Non-pigmented ciliary epithelial cell (primary cell): ENCODE results near the gene KRT75.

Experiments used
- DNase-seq: peaks from one replicate; pipeline ENCODE4 v3.0.0-alpha.2; 2010; ENCODE audit warnings: low read depth

The KRT75 gene

DNA sequence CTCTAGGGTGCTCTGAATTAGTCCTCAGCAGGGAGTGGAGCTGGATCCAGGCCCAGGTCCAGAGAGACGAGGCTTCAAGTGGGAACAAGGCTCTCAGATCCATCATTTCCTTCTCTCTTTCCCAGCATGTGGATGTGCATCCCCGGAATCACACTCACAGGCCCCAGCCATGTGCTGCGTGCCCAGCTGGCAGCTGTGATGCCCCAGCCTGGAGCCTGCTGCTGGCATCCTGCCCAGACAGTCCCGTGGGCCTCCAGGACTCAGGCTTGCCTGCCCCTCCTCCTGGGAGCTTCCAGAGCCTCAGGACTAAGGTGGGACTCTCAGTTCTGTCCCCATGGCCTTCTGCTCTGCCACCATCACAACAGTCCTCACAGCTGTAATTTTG is 42.6 kb downstream of the KRT75 start:
- DNase-seq, result no peak

DNA sequence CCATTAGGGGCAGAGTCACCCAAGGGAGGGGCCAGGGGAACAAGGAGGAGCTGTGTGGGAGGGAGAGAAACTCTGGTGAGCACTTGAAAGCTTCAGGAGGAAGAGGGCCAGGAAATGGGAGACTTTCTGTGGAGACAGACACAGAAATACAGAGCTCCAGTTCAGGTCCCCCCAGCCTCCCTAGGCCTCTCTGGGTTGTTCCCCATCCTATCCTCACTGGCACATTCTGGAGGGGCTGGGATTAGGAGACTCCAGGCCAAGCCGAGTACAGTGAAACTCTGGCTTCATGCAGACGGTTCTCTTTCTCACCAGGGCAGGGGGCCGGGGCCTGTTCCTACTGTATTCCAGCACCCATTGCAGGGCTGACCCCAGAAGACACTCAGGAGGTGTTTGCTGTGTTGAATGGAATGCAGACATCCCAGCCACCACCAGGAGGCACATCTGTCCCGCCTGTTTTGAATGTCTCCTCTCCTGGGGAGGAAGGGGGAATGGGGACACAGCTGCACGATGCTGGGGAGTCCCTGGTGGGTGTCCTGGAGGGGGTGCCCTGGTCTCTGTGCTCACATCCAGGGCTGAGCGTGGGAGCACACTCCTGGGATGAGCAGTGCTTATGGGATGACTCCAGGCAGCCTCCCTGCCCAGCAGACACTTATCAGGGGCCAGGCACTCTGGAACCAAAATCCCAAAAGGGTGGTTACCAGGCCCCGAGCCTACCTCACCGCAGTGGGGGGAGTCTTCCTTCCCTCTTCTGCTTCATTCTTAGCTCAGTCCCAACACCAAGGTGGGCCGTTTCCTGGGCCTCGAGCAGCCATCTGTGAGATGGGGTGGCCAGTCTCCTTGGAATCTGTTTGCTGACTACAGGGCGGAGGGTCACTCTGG is 43.2 kb downstream of the KRT75 start:
- DNase-seq, result no peak

DNA sequence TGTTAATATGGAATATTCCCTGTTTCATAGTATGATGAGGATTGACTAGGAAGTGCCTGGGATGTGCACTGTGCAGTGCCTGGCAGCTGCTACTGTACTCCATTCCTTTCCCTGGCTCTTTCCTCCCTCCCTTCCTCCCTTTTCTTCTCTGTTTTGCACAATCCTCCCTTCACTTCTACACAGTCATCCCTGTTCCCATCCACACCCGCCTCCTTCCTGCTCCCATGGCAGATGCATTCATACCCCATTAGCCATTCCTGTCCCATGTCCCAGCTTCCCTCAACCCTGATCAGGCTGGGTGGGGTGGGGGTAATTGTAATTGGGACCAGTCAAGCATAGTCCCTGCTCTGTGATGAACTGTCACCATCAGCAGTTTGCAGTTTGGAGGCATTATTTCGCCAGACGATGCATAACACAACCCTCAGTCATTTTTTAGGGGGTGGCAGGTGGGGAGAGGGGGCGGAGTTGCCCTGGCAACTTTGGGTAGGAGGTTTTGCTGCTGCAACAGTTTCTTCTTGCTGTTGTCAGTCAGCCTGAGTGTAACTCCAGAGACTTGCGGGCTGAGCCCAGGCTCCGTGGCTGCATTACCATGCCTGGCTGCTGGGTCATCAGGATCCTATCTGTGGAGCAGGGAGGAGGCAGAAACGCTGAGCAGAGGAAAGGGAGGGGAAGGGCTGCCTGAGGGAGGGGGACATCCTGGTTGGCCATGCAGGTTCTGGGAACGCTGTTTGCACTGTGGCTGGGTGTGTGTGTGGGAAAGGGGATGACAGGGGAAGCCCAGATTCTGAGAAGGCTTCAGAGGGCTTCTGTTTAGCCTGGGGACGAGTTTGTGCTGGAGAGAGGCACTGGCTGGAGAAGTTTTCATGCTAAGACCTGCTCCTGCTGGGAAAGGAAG is 44.6 kb downstream of the KRT75 start:
- DNase-seq, result no peak

- DNase-seq, result no peak
Observed at GRCh38 chr12:52387859-52388258, 46.3 kb downstream of the KRT75 start.

DNA sequence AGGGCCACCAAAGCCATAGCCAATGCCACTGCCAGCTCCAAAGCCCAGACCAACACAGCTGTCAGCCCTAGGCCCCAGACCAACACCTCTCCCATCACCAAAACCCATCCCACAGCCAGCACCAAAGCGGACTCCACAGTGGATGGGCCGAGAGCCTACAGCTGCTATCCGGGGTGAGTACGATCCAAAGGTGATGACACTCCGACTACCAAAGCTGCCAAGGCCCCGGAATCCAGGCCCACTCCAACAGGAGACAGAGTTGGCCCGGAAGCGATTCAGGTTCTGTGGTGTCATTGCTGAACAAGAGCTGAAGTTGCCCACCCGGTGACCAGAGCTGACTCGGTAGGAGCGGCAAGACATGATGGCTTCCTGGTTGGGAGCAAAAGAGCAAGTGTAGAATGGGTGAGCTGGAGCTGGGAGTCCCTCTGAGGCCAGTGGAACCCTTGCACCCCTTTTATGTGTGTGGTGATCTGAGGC is 48.9 kb downstream of the KRT75 start, which contains the start of gene KRT84:
KRT84 (minus strand) TSS at position 427 of the 477 bp plus-strand sequence; CDS start at position 360, 67 bp downstream.
- no peak for DNase-seq

- DNase-seq, result no peak
Observed at GRCh38 chr12:52383331-52383730, 50.8 kb downstream of the KRT75 start.

DNA sequence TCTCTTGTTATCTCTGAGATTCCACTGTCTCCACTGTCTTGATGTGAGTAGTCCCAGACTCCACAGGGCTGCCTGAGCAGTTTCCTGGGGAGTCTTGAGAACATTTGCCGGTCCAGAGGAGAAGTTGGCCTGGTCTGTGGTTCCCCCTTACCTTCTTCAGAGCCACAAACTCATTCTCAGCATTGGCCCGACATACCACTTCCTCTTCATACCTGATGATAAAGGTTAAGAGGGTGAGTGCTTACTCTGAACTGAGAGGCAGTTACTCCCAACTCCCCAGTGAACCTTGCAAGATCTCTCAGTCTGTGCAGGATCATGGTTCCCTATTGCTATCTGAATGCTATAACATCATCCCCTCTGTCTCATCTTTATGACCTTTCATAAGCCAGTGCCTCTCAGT is 51.3 kb downstream of the KRT75 start:
- no peak for DNase-seq

DNA sequence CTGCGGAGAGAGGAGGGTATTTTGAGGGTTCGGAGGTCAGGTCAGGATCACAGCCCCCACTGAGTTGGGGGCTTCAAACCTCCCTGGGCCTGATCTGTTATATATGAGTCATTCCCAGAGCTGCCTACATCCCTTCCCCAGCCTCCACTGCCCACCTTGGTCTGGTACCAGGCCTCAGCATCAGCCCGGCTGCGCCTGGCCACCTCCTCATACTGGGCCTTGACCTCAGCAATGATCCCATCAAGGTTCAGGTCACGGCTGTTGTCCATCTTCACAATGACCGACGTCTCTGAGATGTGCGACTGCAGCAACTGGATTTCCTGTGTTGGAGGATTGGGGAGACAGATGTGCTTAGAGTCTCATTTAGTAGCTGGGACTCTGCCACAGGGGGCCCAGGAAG is 53.0 kb downstream of the KRT75 start:
- DNase-seq, result no peak

DNA sequence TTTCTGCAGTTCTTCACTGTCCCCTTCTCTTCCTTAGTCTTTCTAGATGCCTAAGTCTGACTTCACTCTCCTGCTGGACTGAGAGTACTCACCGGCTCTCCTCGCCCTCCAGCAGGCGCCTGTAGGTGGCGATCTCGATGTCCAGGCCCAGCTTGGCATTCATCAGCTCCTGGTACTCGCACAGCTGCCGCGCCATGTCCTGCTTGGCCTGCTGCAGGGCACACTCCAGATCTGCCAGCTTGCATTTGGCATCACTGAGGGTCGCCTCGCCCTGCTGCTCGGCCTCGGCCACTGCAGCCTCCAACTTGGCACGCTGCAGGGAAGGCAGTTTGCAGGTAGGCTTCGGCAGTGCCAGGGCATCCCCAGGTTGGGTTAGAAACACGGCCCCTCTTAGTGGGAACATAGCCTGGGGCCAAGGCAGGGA is 53.9 kb downstream of the KRT75 start:
- no peak for DNase-seq

DNA sequence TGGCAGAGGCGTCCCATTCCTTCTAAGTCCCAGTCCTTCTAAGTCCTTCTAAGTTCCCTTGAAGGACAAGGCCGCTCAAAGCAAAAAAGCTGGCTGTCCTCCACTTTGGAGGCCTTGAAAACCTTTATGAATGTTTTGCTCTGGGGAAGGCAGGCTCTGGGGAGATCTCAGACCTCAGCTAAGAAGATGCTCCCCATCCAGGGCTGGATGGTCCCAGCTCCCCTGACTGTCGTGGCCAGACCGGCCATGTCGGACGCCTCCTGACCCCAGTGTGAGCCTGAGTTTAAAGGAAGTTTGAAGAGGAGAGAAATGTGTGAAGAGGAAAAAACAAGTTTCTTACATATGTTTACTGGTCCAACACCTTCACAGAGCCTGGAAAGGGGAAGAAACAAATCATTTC is 54.6 kb downstream of the KRT75 start:
- no peak for DNase-seq

GRCh38 chr12:52378091-52378490 is 56.1 kb downstream of the KRT75 start:
- no peak for DNase-seq

DNA sequence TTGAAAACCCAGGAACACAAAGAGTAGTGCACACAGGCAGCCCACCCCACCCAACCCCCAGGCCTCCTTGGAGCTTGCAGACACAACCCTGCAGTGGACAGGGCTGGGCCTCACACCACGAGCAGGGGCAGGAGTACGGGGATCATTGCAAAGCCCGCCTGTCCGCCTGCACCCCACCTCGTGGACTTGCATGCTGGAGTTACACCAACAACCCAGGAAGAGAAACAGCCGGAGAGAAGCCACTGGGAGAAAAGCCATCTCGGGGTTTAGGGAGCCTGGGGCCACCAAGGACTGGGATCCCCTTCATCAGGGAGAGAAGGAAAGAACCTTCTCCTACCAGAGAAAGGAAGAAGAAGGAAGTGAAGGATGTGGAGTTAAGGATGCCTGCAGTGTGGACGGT is 56.9 kb downstream of the KRT75 start:
- DNase-seq, result no peak
